ENCODE measurements around the gene EXOC7.

Gene EXOC7

DNA sequence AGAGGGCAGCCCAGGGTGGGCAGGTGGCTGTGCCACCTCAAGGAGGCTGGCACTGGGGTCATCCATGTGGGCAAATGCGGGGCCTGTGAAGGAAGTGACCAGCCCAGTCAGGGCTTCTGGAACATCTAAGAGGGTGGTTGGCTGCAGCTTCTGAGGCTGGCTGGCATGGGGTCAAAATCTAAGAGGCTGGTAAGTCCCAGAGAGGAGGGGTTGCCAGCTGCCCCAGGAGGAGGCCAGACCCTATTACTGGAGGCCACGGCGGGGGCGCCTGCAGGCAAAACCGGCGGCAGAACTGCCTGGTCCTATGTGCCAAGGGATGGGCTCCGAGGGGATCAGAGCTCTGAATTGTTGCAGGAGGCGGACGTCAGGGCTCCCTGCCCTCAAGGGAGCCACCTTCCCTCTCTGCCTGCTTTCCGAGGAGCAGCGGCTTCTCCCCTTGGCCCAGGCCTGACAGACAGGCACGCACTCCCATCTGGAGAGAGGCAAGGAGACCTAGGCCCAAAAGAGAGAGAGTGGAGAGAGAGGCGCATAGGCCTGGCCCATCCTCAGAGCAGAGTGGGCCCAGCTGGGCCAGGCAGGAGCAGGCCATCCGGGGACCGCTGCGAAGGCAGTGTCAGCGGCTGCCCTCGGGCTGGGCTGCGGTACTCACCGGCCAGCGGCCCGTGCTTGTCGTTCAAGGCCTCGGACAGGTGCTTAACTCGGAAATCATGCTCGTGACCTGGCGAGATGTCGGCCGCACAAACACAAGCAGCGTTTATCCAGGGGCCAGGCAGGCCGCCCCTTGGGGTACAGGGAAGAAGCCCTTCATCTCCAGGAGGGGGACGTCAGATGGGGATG, 13.7 kb downstream of the EXOC7 start:
- no peak for DNase-seq (ENCODE audit: low read depth in 2 of 2)
- H3K4me3 ChIP-seq (replicated peaks in 1 of 2; ENCODE audit: low read depth in 2 of 2, low read length in 2 of 2), result no peak overlapping the region
- TF ChIP-seq, protein P1, sequence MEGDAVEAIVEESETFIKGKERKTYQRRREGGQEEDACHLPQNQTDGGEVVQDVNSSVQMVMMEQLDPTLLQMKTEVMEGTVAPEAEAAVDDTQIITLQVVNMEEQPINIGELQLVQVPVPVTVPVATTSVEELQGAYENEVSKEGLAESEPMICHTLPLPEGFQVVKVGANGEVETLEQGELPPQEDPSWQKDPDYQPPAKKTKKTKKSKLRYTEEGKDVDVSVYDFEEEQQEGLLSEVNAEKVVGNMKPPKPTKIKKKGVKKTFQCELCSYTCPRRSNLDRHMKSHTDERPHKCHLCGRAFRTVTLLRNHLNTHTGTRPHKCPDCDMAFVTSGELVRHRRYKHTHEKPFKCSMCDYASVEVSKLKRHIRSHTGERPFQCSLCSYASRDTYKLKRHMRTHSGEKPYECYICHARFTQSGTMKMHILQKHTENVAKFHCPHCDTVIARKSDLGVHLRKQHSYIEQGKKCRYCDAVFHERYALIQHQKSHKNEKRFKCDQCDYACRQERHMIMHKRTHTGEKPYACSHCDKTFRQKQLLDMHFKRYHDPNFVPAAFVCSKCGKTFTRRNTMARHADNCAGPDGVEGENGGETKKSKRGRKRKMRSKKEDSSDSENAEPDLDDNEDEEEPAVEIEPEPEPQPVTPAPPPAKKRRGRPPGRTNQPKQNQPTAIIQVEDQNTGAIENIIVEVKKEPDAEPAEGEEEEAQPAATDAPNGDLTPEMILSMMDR (IDR thresholded peaks at IDR 0.05; ENCODE audit: low read depth, low read length), result no peak

GRCh38 chr17:76088868-76089576, 14.6 kb downstream of the EXOC7 start:
- TF ChIP-seq, protein P1 (IDR thresholded peaks at IDR 0.05; ENCODE audit: low read depth, low read length), result no peak
- no peak for DNase-seq (ENCODE audit: low read depth in 2 of 2)
- H3K4me3 ChIP-seq (replicated peaks in 1 of 2; ENCODE audit: low read depth in 2 of 2, low read length in 2 of 2), result no peak overlapping the region

- no peak overlapping the region for H3K4me3 ChIP-seq (replicated peaks in 1 of 2; ENCODE audit: low read depth in 2 of 2, low read length in 2 of 2)
- no peak for DNase-seq (ENCODE audit: low read depth in 2 of 2)
- TF ChIP-seq, protein P1 (IDR thresholded peaks at IDR 0.05; ENCODE audit: low read depth, low read length), result no peak
Measured at GRCh38 chr17:76088041-76088867, 15.3 kb downstream of the EXOC7 start.

DNA sequence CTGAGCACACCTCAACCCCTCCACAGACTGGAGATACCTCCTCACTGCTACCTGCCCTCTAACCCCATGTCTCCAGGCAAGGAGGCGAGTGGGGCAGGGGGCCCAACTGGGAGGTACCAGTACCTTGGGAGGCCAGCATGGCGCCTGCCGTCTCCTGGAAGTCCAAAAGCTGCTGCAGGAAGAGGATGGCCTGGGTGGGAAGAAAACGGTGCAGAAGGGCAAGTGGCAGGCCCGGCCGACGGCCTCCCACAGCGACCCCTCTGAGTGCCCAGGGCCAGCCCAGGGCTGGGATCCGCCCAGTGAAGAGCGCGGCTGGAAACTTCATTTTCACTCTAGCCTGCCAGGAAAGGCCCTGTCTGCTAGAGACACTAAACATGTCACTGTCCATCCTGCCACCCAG, 16.1 kb downstream of the EXOC7 start:
- TF ChIP-seq, protein P1 (IDR thresholded peaks at IDR 0.05; ENCODE audit: low read depth, low read length), result no peak
- no peak overlapping the region for H3K4me3 ChIP-seq (replicated peaks in 1 of 2; ENCODE audit: low read depth in 2 of 2, low read length in 2 of 2)
- DNase-seq (ENCODE audit: low read depth in 2 of 2), result no peak

DNA sequence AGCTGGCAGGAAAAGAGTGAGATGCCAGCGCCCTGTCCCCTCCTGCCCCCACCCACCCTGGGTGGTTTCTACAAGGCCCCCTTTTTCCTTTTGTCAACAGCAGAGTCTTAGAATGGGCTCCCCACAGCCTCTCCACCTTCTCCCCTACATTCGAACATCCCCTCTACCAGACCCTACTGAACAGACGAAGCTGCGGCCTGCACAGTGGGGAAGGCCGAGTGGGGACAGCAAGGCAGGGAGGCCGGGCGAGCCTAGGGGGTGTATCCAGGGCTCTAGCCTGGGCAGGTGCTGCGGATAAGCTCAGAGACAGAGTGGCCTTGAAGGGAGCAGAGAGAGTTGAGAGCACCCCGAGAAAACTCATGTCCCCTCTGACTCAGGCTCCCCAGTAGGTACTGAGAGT, 17.2 kb downstream of the EXOC7 start:
- H3K4me3 ChIP-seq (replicated peaks in 1 of 2; ENCODE audit: low read depth in 2 of 2, low read length in 2 of 2), result no peak overlapping the region
- DNase-seq (ENCODE audit: low read depth in 2 of 2), result no peak
- TF ChIP-seq, protein P1 (IDR thresholded peaks at IDR 0.05; ENCODE audit: low read depth, low read length), result no peak

- no peak for DNase-seq (ENCODE audit: low read depth in 2 of 2)
Measured at GRCh38 chr17:76085731-76086366, 17.7 kb downstream of the EXOC7 start.

More at GRCh38 chr17:76085731-76086366, 17.7 kb downstream of the EXOC7 start:
- H3K4me3 ChIP-seq (replicated peaks in 1 of 2; ENCODE audit: low read depth in 2 of 2, low read length in 2 of 2), result no peak overlapping the region
- TF ChIP-seq, protein P1 (IDR thresholded peaks at IDR 0.05; ENCODE audit: low read depth, low read length), result no peak

Measured in cardiac fibroblast (primary cell).